GM13976 (cell line): Measurements from ENCODE around the gene STK39.
"Not testable (repeated sequence)": the region's sequence is repeated elsewhere in the genome, so short reads cannot be mapped to it uniquely, and the experiment has no call there.

Experiments
- DNase-seq: peaks from one replicate; pipeline ENCODE4 v3.0.0; 2012; ENCODE audit warnings: low spot score
- CTCF ChIP-seq: IDR thresholded peaks from 2 replicates; pipeline ENCODE4 v1.5.1; 2012; ENCODE audit warnings: borderline replicate concordance, mild to moderate bottlenecking; ENCODE audit not compliant: insufficient read depth; ENCODE audit errors: extremely low read depth, missing control alignments, control extremely low read depth
- in situ Hi-C: fragments of 300-500 bp; cut with MboI; formaldehyde crosslinking; loops from one replicate; pipeline ENCODE4 v1.12.0; 2022; ENCODE audit warnings: low sequenced_read_pairs, mixed read lengths, inconsistent platforms; ENCODE audit not compliant: unreplicated experiment

STK39 gene

GRCh38 chr2:168286535-168286934, 39.1 kb upstream of the STK39 start:
- DNase-seq = no peak
- TF ChIP-seq CTCF = no peak
- in situ Hi-C loops = no loop called here

GRCh38 chr2:168278424-168278888, 31.1 kb upstream of the STK39 start:
- no peak for TF ChIP-seq CTCF
- in situ Hi-C loops = no loop called here
- no peak for DNase-seq

GRCh38 chr2:168277276-168277675, 29.9 kb upstream of the STK39 start:
- DNase-seq = no peak
- no peak for TF ChIP-seq CTCF
- in situ Hi-C loops = no loop called here

- no peak for DNase-seq
- no peak for TF ChIP-seq CTCF
- in situ Hi-C loops = no loop called here
Measured at GRCh38 chr2:168272225-168272624, 24.8 kb upstream of the STK39 start.

- in situ Hi-C loops, DNase-seq: not testable (repeated sequence)
Measured at GRCh38 chr2:168262926-168263325, 15.5 kb upstream of the STK39 start.

GRCh38 chr2:168256448-168256847, 9.1 kb upstream of the STK39 start:
- no peak for DNase-seq
- TF ChIP-seq CTCF = no peak
- in situ Hi-C loops = no loop called here

- no peak for DNase-seq
- no peak for TF ChIP-seq CTCF
- in situ Hi-C loops = no loop called here
Measured at GRCh38 chr2:168255866-168256265, 8.5 kb upstream of the STK39 start.
